Breast epithelium (tissue), 4 donors: Measurements from ENCODE around the gene MKNK1. TPM values are rescaled to one million over a fixed set of nuclear protein-coding genes. Genes with fewer than 3 reads are reported as not detected.

Experiments used
- DNase-seq, 2 donors: peaks; one replicate each; pipeline ENCODE4 v3.0.0-alpha.2; 2019; ENCODE audit warnings: low spot score in 2 of 2
- H3K27ac ChIP-seq, 2 donors: fragments of 200-600 bp; sonication (generic) in 1 of 2; one replicate each; pipeline ENCODE4 v1.5.1; 2016 to 2019; ENCODE audit warnings: mild to moderate bottlenecking in 1 of 2
- H3K27me3 ChIP-seq, 2 donors: fragments of 200-600 bp; sonication (generic) in 1 of 2; one replicate each; pipeline versions ENCODE4 v1.5.1 to v1.6.0; 2017 to 2019; ENCODE audit warnings: control low read depth in 1 of 2, mild to moderate bottlenecking in 1 of 2
- H3K36me3 ChIP-seq: fragments of 200-600 bp; one replicate; pipeline ENCODE4 v1.5.1; 2019
- H3K4me1 ChIP-seq, 2 donors: fragments of 200-600 bp; sonication (generic); one replicate each; pipeline ENCODE4 v1.5.1; 2016 to 2019; ENCODE audit warnings: control low read depth in 1 of 2
- H3K4me3 ChIP-seq, 3 donors: fragments of 200-600 bp; sonication (generic); 1 replicate in 2 of 3; 2 replicates in 1 of 3; pipeline ENCODE4 v1.5.1; 2016 to 2019; ENCODE audit warnings: mild to moderate bottlenecking in 3 of 3, moderate library complexity in 2 of 3
- H3K9me3 ChIP-seq, 2 donors: fragments of 200-600 bp; sonication (generic) in 1 of 2; one replicate each; pipeline ENCODE4 v1.5.1; 2016 to 2019; ENCODE audit warnings: control low read depth in 1 of 2
- POLR2A ChIP-seq: fragments of 450-650 bp; IDR thresholded peaks from one replicate; pipeline ENCODE4 v1.6.1; 2016; ENCODE audit warnings: antibody characterized with exemption, mild to moderate bottlenecking, moderate library complexity
- POLR2AphosphoS5 ChIP-seq, 3 donors: sonication (generic); formaldehyde crosslinking; IDR thresholded peaks; one replicate each; pipeline ENCODE4 v1.6.1; 2017; ENCODE audit warnings: antibody characterized with exemption in 3 of 3
- intact Hi-C: fragments of 100-400 bp; cut with DNase I; formaldehyde crosslinking; loops from one replicate; pipeline ENCODE4 v1.15.1; 2023; ENCODE audit warnings: low total_unique reads
- total RNA-seq, 3 donors: library from RNA; depleted of rRNA; stranded (reverse); fragments of >200 nt; gene quantifications; one replicate each; pipeline ENCODE4 v1.1.0, GENCODE V29; 2016
- TF ChIP-seq, protein P1 (sequence below), 3 donors: fragments of 450-650 bp; IDR thresholded peaks; one replicate each; pipeline ENCODE4 v1.5.1; 2016 to 2017; ENCODE audit warnings: antibody characterized with exemption in 3 of 3, mild to moderate bottlenecking in 3 of 3, moderate library complexity in 3 of 3

MKNK1 gene
- total RNA-seq, 3 donors from 2014 or later, result 34.7 to 51.5 (median 47.2) TPM

DNA sequence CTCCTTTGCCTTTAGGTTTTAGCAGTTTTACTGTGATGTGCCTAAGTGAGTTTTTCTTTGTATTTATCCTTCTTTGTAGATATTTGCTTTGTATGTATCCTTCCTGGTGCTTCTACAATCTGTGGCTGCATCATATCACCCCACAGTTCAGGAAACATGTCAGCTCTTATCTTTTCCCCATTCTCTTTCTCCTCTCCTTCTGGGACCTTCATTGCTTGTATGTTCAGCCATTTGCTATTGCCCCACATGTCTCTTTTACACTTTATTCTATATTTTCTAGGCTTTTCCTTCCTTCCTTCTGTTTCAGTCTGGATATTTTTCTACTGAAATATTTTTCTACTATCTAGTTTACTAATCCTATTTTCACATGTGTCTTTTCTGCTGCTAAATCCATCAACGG is 67.5 kb downstream of the MKNK1 start:
- intact Hi-C loops, result no loop called here

DNA sequence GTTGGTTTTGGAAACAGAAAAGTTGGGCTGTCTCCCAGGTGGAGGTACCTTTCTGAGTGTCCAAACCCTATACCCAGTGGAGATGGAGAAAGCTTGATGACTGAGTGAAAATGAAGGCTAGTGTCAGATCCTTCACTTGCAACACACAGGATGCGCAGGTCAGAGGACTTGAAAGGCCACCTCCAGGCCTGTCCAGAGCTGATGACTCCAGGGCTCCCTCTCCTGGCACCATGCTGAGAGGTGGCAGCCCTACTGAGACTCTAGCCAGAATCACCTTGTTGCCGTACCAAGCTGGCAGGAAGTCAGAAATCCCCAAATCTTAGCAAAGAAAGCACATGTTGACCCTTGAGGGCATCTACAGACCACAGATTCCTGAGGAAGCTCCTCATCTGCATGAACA is 69.0 kb downstream of the MKNK1 start:
- TF ChIP-seq POLR2AphosphoS5 (IDR thresholded peaks at IDR 0.05) (no peak), POLR2A (no peak)
- TF ChIP-seq, protein P1, sequence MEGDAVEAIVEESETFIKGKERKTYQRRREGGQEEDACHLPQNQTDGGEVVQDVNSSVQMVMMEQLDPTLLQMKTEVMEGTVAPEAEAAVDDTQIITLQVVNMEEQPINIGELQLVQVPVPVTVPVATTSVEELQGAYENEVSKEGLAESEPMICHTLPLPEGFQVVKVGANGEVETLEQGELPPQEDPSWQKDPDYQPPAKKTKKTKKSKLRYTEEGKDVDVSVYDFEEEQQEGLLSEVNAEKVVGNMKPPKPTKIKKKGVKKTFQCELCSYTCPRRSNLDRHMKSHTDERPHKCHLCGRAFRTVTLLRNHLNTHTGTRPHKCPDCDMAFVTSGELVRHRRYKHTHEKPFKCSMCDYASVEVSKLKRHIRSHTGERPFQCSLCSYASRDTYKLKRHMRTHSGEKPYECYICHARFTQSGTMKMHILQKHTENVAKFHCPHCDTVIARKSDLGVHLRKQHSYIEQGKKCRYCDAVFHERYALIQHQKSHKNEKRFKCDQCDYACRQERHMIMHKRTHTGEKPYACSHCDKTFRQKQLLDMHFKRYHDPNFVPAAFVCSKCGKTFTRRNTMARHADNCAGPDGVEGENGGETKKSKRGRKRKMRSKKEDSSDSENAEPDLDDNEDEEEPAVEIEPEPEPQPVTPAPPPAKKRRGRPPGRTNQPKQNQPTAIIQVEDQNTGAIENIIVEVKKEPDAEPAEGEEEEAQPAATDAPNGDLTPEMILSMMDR (IDR thresholded peaks at IDR 0.05), result no peak
- Histone ChIP-seq H3K4me1 (no peaks in the 10 kb centered on the region), H3K36me3 (no peaks in the 10 kb centered on the region), H3K4me3 (no peak overlapping the region), H3K27me3 (peaks cover 0 to 19% of the 10 kb centered on the region in 2 donors), H3K9me3 (no peaks in the 10 kb centered on the region), H3K27ac (no peak overlapping the region)
- DNase-seq, result no peak
- intact Hi-C loops, result no loop called here

More for the DNA sequence above, 67.5 kb downstream of the MKNK1 start:
- Histone ChIP-seq H3K27ac (no peak overlapping the region), H3K4me1 (no peaks in the 10 kb centered on the region), H3K4me3 (no peak overlapping the region), H3K36me3 (no peaks in the 10 kb centered on the region), H3K27me3 (peaks cover 0 to 22% of the 10 kb centered on the region in 2 donors), H3K9me3 (no peaks in the 10 kb centered on the region)
- no peak for TF ChIP-seq POLR2A
- TF ChIP-seq POLR2AphosphoS5 (IDR thresholded peaks at IDR 0.05), result no peak
- TF ChIP-seq, protein P1 (IDR thresholded peaks at IDR 0.05), result no peak
- no peak for DNase-seq

DNA sequence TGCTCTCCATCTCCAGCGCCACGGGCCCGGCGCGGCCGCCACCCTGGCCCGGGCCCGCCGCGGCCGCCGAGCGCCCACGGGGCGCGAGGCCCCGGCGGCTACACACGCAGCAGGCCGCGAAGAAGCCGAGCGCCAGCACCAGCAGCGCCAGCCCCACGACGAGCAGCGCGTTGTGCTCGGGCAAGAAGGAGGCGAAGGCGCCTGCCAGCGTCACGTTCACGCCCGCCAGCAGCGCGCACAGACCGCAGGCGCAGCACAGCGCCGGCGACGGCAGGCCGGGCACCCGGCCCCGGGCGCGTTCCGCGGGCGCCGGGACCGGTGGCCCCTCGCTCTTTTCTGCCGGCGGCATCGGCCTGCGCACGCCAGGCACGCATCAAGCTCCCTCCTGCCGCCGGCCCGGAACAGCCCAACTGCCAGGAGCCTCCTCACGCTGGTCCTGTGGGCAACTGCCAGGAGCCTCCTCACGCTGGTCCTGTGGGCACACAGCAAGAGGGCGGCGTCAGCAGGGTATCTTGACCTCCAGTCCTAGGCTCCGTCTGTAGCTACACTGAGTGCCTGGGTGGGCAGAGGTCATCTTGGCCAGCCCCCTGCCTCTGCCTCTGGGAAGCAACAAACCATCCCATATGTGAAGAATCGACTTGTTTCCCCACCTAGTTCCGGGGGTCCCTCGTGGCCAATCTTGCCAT is 70.7 kb downstream of the MKNK1 start:
- no peak for DNase-seq
- Histone ChIP-seq H3K9me3 (no peaks in the 10 kb centered on the region), H3K4me1 (no peaks in the 10 kb centered on the region), H3K4me3 (peak overlapping the region; percentile 26 to 67 (median 46)), H3K27ac (peak overlapping the region in 1 of 2 donors; percentile 22), H3K36me3 (no peaks in the 10 kb centered on the region), H3K27me3 (peaks cover 0 to 22% of the 10 kb centered on the region in 2 donors)
- intact Hi-C loops, result no loop called here
- TF ChIP-seq, protein P1 (IDR thresholded peaks at IDR 0.05), result no peak
- TF ChIP-seq POLR2AphosphoS5 (IDR thresholded peaks at IDR 0.05) (no peak), POLR2A (no peak)

DNA sequence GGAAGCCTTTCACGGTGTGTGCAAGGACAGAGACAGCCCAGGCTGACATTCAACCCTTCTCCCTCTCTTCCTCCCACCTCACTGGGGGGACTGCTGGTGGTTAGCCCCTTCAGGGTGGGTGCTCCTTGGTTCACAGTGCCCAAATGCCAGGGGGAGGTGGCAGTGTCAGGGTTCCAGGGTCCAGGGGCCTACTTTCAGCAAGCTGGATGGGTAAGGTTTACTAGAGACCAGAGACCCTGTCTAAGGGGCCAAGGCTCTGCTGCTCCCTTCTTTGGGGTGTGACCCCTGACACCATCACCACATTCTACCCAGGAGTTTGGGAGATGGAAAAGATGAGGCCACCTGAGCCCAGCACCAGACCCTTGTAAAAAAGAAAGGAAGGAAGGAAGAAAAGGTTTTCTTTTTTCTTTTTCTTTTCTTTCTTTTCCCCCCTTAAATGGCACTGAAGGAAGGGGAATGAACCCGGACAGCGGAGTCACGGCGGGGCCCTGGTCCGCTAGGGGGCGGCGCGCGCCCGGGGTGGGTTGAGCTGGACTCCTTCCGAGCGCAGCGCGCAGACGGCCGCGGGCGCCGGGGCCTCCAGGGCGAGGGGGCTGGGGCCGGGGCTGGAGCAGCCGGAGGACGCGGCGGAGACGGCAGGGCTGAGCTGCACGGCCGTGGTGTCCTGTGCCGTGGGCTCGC is 71.4 kb downstream of the MKNK1 start:
- TF ChIP-seq POLR2AphosphoS5 (IDR thresholded peaks at IDR 0.05) (no peak), POLR2A (no peak)
- TF ChIP-seq, protein P1 (IDR thresholded peaks at IDR 0.05), result peak in 2 of 3 donors; percentile 12 to 59
- DNase-seq, result no peak
- intact Hi-C loops, result no loop called here
- H3K27me3 ChIP-seq, result peaks cover 0 to 20% of the 10 kb centered on the region in 2 donors
- H3K4me3 ChIP-seq, result peak overlapping the region; percentile 26 to 67 (median 46)
- H3K4me1 ChIP-seq, result no peaks in the 10 kb centered on the region
- H3K9me3 ChIP-seq, result no peaks in the 10 kb centered on the region
- peak overlapping the region in 1 of 2 donors; percentile 22 for H3K27ac ChIP-seq
- no peaks in the 10 kb centered on the region for H3K36me3 ChIP-seq

DNA sequence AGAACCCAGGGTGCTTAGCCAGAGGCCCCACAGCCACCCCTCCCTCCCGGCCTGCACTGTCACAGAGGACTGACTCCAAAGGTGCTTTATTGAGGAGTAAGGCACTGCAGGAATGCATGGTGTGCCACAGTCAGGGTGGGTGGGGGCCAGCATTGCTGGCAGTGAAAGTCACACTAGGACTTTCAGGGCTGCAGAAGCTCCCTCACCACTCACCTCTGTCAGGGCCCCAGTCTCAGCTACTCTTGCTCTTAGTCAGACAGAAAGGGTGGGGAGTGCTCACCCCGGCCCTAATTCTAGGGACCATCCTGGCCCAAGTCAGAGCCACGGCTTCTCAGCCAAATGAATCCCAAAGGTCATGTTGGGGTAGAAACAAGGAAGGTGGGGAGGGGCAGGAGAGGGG is 72.0 kb downstream of the MKNK1 start:
- H3K27ac ChIP-seq, result no peak overlapping the region
- no peak for TF ChIP-seq POLR2A
- no peak for TF ChIP-seq POLR2AphosphoS5 (IDR thresholded peaks at IDR 0.05)
- TF ChIP-seq, protein P1 (IDR thresholded peaks at IDR 0.05), result no peak
- intact Hi-C loops, result no loop called here
- no peak overlapping the region for H3K4me3 ChIP-seq
- peaks cover 0 to 16% of the 10 kb centered on the region in 2 donors for H3K27me3 ChIP-seq
- H3K9me3 ChIP-seq, result no peaks in the 10 kb centered on the region
- H3K4me1 ChIP-seq, result no peaks in the 10 kb centered on the region
- DNase-seq, result no peak
- H3K36me3 ChIP-seq, result no peaks in the 10 kb centered on the region
